NCI-H146 (cell line): ENCODE data around the gene PRPSAP1.
"Not testable (repeated sequence)": the region's sequence is repeated elsewhere in the genome, so short reads cannot be mapped to it uniquely, and the experiment has no call there.

Experiments used
- DNase-seq: peaks from one replicate; lab custom pipeline; 2025; lab: John Stamatoyannopoulos, UW

Gene PRPSAP1

DNA sequence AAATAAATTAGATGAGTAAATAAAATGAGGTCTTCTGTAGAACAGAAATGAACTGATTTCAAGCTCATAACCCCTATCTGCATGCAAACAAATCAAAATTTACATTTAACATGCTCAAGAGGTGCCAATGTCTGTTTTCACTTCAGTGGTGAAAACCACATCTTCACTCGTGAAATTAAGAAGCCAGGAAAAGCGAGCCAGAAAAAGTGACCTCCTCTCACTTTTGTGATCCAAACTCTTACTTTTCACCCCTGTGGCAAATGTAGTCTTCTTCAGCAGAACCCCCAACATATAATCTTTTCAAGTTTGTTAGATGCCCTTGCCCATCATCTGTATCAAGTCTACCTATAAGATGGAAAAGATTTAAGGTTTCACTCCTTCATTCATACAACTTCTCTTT is 36.2 kb downstream of the PRPSAP1 start:
- DNase-seq, result no peak

DNA sequence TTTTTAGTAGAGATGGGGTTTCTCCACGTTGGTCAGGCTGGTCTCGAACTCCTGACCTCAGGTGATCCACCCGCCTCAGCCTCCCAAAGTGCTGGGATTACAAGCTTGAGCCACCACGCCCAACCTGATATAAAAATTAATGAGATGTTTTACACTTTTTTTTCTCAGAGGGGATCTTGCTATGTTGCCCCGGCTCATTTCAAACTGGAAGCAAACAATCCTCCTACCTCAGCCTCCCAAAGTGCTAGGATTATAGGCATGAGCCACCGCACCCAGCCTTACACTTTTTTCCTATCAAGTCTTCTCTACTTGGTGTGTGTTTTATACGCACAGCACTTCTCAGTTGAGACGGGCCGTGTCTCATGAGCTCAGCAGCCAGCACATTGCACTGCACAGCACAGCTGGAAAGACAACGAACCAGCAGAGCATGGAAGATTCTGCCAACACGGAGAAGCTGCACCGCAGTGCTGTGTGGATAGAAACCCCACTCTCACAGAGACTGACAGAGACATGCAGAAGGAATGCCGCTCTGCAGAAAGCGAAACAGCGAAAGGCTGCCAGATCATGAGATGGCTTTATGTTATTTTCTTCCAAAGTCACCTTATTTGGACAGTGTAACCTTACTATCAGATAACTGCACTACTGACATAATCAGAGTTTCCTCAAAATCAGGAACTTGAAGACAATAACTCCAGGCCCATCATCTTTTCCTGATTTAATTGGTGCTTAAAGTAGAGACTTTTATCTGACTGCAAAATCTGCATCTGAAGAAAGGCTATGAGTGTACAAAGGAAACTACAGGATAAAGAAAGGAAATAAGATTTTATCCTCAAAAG is 39.1 kb downstream of the PRPSAP1 start:
- no peak for DNase-seq

DNA sequence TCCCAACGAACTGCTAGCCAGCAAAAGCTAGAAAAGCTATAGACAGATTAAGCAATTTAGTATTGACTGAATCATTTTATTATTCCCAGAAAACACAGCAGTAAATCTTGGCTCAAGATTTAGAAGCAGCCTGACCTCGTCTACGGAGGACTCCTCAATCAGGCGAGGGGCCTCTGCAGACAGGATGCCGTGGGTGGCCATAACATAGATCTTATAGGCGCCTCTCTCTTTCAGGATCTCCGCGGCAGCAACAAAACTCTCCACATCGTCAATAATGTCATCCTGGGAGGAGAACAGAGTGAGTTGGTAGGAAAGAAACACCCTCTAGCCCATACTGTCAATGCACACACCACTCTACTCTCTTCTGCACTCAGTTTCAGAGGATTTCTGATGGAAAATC is 41.0 kb downstream of the PRPSAP1 start:
- DNase-seq, result no peak

DNA sequence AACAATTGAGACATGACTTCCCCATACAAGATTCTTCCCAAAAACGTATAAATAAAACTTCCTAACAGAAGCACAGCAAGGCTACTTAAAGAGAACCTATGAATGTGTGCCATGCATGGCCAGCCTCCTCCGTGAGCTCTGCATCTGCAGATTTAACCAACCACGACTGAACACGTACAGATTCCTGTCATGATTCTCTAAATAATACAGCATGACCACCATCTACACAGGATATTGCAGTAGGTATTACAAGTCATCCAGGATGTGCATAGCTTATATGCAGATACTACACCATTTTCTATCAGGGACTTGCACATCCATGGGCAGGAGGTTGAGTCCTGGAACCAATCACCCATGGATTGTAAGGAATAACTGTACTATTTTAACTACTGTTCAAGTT is 44.3 kb downstream of the PRPSAP1 start:
- DNase-seq, result no peak

DNA sequence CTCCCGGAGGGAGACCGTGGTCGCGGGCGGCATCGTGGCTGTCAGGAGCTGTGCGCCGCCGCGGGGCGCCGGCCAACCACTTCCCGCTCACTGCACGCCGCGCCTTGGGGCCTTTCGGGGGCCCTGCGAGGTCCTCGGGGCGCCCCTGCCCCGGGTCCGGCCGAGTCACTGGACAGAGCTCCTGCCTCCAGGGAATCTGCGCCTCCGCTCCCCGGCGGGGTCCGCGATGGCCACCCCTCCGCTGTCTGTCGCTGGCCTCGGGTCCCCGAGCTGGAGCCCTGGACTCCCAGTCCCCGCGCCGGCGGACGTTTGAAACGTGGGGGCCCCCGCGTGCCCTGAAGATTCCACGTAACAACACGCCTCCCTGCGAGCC is 45.8 kb downstream of the PRPSAP1 start, which contains the start of gene QRICH2:
Gene QRICH2 (minus strand): TSS at position 311 of the 373 bp plus-strand sequence. CDS start 278 bp downstream, at position 33.
- DNase-seq, result no peak

- DNase-seq, result no peak
These were observed 46.3 kb downstream of the PRPSAP1 start for GRCh38 chr17:76307299-76307965.

- DNase-seq, result not testable (repeated sequence)
These were observed 48.6 kb downstream of the PRPSAP1 start for GRCh38 chr17:76305135-76305454.

- no peak for DNase-seq
These were observed 49.2 kb downstream of the PRPSAP1 start for GRCh38 chr17:76304226-76305134.

DNA sequence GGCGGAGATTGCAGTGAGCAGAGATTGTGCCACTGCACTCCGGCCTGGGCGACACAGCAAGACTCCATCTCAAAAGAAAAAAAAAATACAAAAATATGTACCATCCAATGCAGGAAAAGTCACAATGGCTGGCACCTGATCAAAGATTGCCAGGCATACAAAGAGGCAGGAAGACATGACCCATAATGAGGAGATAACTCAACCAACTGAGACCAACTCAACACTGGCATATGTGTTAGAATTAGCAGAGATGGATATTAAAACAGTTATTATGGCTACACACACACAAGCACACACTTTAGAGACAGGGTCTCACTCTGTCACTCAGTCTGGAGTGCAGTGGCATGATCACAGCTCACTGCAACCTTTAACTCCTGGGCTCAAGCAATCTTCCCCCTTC is 56.3 kb downstream of the PRPSAP1 start:
- DNase-seq, result no peak

DNA sequence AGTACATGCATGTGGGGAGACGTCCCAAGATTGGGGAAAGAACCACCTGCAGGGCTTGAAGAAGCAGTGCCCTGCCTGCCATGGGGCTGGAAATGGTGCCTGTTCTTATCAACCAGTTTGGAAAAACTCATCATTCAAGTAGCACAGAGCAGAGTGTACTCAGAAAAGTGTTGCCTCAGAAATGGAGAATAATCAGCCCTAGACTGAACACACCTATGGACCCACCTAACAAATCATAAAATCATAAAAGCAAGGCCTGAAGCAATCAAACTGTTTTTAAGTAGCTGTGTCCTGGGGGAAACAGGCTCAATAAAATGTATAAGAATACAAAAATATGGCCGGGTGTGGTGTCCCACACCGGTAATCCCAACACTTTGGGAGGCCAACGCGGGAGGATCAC is 56.8 kb downstream of the PRPSAP1 start:
- DNase-seq, result no peak

- no peak for DNase-seq
These were observed 57.5 kb downstream of the PRPSAP1 start for GRCh38 chr17:76296186-76296585.

DNA sequence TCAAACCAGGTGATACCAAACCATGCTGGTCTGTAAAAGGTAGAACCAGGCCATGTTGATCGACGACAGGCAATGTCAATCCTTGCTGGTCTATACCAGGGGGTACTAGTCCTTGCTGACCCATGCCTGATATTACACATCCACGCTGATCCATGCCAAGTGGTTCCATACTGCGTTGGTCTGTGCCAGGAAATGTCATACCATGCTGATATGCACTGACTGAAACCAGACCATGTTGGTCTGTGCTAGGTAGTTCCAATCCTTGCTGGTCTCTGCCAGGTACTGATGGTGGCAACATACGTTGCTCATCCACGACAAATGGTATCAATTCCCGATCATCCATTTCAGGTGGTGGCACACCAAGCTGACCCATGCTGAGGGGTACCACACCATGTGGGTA is 60.6 kb downstream of the PRPSAP1 start:
- no peak for DNase-seq

- no peak for DNase-seq
These were observed 61.1 kb downstream of the PRPSAP1 start for GRCh38 chr17:76292567-76292966.

DNA sequence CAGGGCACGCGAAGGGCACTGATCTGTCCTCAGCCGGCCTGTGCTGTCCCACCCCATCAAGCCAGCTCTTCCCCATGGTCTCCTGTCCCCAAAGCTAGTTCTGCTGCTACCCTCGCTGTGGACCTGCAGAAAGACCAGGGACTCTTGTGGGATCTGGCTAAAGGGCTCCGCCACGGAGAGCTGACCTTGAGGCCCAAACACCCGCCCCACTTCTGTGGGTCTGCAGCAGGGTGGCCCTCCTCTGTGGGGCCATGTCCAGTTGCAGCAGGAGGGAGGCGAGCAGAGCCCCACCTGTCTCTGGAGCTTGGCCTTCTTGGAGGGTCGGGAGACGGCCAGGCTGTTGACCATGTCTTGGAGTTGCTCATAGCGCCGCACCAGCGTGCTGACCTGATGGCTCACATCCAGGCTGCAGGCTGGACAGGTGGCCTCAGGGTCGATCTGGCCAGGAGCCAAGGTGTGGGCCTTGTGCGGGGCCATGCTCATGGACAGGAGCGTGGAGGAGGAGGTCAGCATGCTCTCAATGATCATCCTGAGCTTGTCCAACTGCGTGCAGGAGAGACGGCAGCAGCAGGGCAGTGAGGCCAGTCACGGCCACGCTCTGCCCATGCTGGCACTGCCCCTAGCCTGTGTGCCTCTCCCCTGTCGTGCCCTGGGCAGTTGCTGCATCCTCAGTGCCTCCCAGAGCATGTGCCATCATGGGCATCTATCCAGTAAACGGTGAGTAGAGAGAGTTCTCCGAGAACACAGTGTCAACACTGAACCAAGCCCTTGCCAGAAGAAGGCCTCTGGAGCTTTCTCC is 71.9 kb downstream of the PRPSAP1 start:
- no peak for DNase-seq

DNA sequence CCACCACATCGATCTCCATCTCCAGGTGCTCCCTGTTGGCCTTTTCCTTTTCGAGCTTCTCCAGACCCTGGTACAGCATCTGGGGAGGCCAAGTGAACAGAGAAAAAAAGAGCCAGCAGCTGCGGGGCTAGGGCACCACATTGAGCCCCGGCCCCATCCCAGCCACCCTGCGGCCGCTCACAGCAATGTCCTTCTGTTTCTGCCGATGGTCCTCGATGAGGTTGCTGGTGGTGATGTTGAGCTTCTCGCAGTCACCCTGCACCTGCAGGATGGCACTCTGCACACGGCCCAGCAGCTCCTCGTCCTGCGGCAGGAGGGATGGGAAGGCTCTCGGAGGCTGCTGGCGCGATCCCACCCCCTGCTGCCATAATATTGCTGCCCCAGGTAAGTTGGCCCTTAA is 73.1 kb downstream of the PRPSAP1 start:
- DNase-seq, result no peak

DNA sequence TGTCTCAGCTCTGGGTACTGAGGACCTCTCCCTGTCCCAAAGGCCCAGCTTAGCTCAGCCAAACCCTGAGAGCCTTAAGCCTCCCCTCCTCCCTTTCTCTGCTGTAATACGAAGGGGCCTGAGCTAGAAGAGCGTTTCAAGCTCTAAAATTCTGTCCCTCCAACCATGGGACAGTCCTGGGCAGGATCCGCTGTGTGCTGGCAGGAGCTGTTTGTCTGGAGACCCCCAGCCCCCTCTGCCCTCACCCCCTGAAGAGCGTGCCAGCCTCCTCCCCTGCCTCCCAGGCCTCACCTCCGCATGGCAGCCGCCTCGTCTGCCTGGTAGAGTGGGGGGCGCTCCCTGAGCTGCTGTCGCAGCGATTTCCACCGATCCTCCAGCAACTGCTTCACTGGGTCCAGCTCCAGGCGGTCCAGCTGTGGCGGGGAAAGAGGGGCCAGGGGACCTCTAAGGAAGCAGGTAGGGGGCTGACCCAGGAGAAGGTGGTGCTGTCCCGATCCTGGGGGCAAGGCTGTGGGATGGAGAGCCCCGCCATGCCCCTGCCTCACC is 73.9 kb downstream of the PRPSAP1 start:
- no peak for DNase-seq

GRCh38 chr17:76278952-76279741 is 74.6 kb downstream of the PRPSAP1 start:
- DNase-seq, result peak; percentile 66

- no peak for DNase-seq
These were observed 75.3 kb downstream of the PRPSAP1 start for GRCh38 chr17:76278268-76278908.

GRCh38 chr17:76277300-76278267 is 76.1 kb downstream of the PRPSAP1 start:
- no peak for DNase-seq
